NCI-H69 (cell line): ENCODE measurements around the gene UTP25.
"Not testable (repeated sequence)": the region's sequence is repeated elsewhere in the genome, so short reads cannot be mapped to it uniquely, and the experiment has no call there.

Source experiments
- DNase-seq: peaks from one replicate; lab custom pipeline; 2025; lab: John Stamatoyannopoulos, UW

Gene UTP25

DNA sequence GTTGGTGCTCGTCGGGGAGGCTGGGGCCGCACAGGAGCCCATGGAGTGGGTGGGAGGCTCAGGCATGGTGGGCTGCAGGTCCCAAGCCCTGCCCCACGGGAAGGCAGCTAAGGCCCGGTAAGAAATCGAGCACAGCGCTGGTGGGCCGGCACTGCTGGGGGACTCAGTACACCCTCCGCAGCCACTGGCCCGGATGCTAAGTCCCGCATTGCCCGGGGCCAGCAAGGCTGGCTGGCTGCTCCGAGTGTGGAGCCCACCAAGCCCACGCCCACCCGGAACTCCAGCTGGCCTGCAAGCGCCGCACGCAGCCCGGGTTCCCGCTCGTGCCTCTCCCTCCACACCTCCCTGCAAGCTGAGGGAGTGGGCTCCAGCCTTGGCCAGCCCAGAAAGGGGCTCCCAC lies 71.1 kb downstream of the UTP25 start:
- not testable (repeated sequence) for DNase-seq

DNA sequence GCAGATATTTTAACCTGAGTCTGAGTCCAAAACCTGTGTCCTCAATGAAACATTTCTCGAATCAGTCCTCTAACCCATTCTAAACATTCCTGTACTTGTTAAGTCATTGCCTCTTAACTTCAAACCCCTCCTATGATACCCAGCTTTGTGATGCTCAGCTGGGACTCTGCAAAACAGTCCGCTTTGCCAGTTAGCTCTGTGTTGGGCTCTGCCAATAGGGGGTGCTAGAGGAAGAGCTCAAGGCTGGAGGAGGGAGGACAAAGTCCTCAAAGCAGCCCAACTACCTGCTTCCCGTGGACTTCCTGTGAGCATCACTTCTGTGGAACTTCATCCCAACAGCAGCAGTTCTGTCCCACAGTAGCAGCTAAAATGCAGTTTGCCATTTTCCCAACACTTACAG lies 72.2 kb downstream of the UTP25 start:
- peak; percentile 75 for DNase-seq

DNA sequence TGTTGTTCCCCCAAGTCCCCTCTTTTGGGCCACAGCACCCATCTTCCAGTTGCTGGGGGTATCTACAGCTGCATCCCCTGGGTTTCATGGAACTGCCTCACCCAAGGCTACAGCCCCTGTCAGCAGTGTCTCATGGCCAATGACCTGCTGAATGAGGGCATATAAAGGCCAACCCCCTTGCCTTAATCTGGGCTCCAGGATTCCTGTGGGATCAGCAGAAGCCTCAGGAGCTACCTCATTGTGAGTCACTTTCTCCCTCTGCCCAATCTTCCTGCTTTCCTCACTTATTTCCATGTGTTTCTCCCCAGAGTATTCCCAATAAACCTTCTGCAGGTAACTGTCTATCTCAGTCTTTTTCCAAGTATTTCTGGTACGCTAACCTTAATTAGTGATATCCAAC lies 73.0 kb downstream of the UTP25 start:
- no peak for DNase-seq

DNA sequence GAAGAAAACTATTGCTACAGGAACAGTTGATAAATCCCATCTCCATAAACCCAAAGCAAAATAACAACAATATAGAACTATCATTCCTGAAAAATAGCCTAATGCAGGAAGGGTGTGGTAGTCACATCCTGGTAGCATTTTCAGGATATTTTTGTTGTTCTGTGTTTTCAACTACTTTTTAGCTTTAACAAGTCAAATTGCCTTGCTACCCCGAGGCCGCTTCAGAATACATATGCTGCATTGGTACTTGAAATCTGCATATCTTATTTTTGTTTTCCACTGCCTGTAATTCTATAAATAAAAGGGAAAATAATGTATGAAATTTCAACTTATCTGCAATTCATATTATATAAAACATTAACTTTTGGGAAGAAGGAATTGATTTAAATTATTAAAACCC lies 73.4 kb downstream of the UTP25 start:
- no peak for DNase-seq

DNA sequence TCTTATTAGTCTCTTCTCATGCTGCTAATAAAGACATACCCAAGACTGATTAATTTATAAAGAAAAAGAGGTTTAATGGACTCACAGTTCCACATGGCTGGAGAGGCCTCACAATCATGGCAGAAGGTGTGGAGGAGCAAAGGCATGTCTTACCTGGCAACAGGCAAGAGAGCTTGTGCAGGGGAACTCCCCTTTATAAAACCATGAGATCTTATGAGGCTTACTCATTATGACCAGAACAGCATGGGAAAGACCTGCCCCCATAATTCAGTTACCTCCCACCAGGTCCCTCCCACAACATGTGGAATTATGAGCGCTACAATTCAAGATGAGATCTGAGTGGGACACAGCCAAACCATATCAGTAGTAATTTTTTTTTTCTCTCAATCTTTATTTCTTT lies 77.0 kb downstream of the UTP25 start:
- not testable (repeated sequence) for DNase-seq
